ENCODE results near the gene IFT88. TPM values are rescaled to one million over a fixed set of nuclear protein-coding genes. Genes with fewer than 3 reads are reported as not detected.

The IFT88 gene
- total and polyA plus RNA-seq, 2 of the 8 experiments (the other 6 are each of a cell fraction or from before 2014, with no cell fraction given), result 1.7 to 5.8 TPM

DNA sequence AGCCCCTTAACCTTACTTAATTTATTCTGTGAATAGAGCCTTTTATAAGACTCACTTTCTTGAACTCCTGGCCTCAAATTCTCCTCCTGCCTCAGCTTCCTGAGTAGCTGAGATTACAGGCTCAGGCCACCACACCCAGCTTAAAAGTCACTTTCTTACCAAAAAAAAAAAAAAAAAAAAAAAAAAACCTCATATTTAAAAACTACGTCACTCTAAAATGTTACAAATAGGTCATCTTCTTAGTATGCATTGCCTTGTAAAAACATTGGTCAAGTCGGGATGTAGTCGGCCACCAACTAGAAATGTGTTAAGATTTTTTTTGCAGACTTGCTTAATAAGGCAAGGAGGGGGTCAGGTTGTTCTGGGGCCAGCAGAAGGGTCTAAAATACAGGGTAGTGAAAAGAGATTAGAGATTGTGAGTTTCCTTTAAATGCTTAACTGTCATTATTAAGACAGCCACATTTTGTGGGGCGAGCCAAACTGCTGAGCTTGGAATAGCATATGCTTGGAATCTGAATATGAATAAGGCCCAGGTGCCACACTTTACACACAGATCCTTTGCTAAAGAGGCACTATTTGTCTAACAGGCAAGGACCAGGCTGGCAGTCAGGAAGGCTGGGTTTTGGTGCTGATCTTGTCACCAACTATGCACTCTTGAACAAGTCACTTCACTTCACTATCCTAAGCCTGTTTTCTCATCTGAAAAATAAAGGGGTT is 120.1 kb downstream of the IFT88 start (continued):
- no peak for TF ChIP-seq EP300 (IDR thresholded peaks at IDR 0.05; ENCODE audit: borderline replicate concordance in 1 of 2, low read depth in 2 of 2, low read length in 2 of 2)
- TF ChIP-seq CBX5 (IDR thresholded peaks at IDR 0.05; ENCODE audit: low read depth, low read length), result no peak
- no peak for TF ChIP-seq POU5F1 (IDR thresholded peaks at IDR 0.05; ENCODE audit: low read depth, low read length)
- no peak for TF ChIP-seq CREB1 (IDR thresholded peaks at IDR 0.05)

Measured in H1 (cell line).